OCI-LY7 (cell line): ENCODE measurements around the gene DNAH7. TPM values are rescaled to one million over a fixed set of nuclear protein-coding genes. Genes with fewer than 3 reads are reported as not detected.

Experiments
- BruUV-seq: library from RNA; stranded (reverse); fragments of 400-500 nt; replicated peaks from 2 replicates; lab custom pipeline; 2021; lab: Mats Ljungman, UMichigan
- CTCF ChIA-PET: fragments of 300-600 bp; sonication (Branson Sonifier 250); formaldehyde crosslinking; loops from one replicate; lab custom pipeline; 2022; ENCODE audit warnings: antibody characterized with exemption; ENCODE audit not compliant: unreplicated experiment; lab: Charles Lee
- POLR2A ChIA-PET: fragments of 300-600 bp; sonication (Branson Sonifier 250); formaldehyde crosslinking; loops from one replicate; lab custom pipeline; 2022; ENCODE audit warnings: antibody characterized with exemption; lab: Charles Lee
- DNase-seq: peaks from one replicate; pipeline ENCODE4 v3.0.0-alpha.2; 2015; ENCODE audit warnings: low spot score
- H2AFZ ChIP-seq: fragments of 200-600 bp; sonication (generic), shearing (Covaris generic); 2 replicates; pipeline ENCODE4 v1.6.1; 2014; ENCODE audit warnings: mild to moderate bottlenecking, antibody characterized with exemption, low read length, moderate library complexity
- H3K27ac ChIP-seq: fragments of 200-600 bp; sonication (generic); 2 replicates; pipeline ENCODE4 v1.5.1; 2014; ENCODE audit warnings: mixed run types, low read depth, mild to moderate bottlenecking, moderate library complexity, low read length, inconsistent platforms; ENCODE audit not compliant: poor library complexity, severe bottlenecking
- H3K36me3 ChIP-seq: fragments of 200-600 bp; sonication (generic); 2 replicates; pipeline ENCODE4 v1.6.1; 2014; ENCODE audit warnings: mild to moderate bottlenecking, antibody characterized with exemption, low read length, moderate library complexity, mixed read lengths; ENCODE audit not compliant: insufficient read depth
- H3K4me1 ChIP-seq: fragments of 200-600 bp; sonication (generic); 2 replicates; pipeline ENCODE4 v1.5.1; 2014; ENCODE audit warnings: mild to moderate bottlenecking, low read length; ENCODE audit not compliant: insufficient read depth, poor library complexity, severe bottlenecking
- H3K4me2 ChIP-seq: fragments of 200-600 bp; sonication (generic); 2 replicates; pipeline ENCODE4 v1.6.1; 2014; ENCODE audit warnings: mild to moderate bottlenecking, low read length
- H3K4me3 ChIP-seq: fragments of 200-600 bp; sonication (generic); 2 replicates; pipeline ENCODE4 v1.5.1; 2014; ENCODE audit warnings: mild to moderate bottlenecking, low read depth, low read length; ENCODE audit not compliant: poor library complexity, severe bottlenecking
- H3K79me2 ChIP-seq: fragments of 200-600 bp; sonication (generic); 2 replicates; pipeline ENCODE4 v1.6.1; 2016; ENCODE audit warnings: low read depth, mild to moderate bottlenecking, low read length, moderate library complexity, mixed read lengths; ENCODE audit not compliant: insufficient read depth
- H3K9me2 ChIP-seq: fragments of 200-600 bp; sonication (generic); 2 replicates; pipeline ENCODE4 v1.6.1; 2016; ENCODE audit warnings: mild to moderate bottlenecking, low read length, mixed read lengths; ENCODE audit not compliant: insufficient read depth
- H3K9me3 ChIP-seq: fragments of 200-600 bp; sonication (generic); 2 replicates; pipeline ENCODE4 v1.6.1; 2014; ENCODE audit warnings: mild to moderate bottlenecking, mixed run types, low read length, mixed read lengths
- H4K20me1 ChIP-seq: fragments of 200-600 bp; sonication (generic); 2 replicates; pipeline ENCODE4 v1.6.1; 2014; ENCODE audit warnings: mild to moderate bottlenecking, antibody characterized with exemption, low read length, moderate library complexity, mixed read lengths; ENCODE audit not compliant: insufficient read depth
- EZH2phosphoT487 ChIP-seq: fragments of 200-600 bp; sonication (generic); IDR thresholded peaks from 2 replicates; pipeline ENCODE4 v1.6.1; 2018; ENCODE audit warnings: low read depth, borderline replicate concordance, mild to moderate bottlenecking, mixed run types, antibody characterized with exemption, low read length, moderate library complexity, mixed read lengths
- intact Hi-C: fragments of 100-400 bp; cut with micrococcal nuclease; formaldehyde crosslinking; loops from one replicate; pipeline ENCODE4 v1.10.0; 2022; ENCODE audit not compliant: unreplicated experiment
- total RNA-seq, 2 experiments: library from RNA; depleted of rRNA in 1 of 2; stranded (reverse); fragments of >200 nt in 1 of 2; shearing (Covaris generic) in 1 of 2; gene quantifications; 2 replicates each; pipeline ENCODE4 v1.2.3, GENCODE V29; 2014 to 2022
- TF ChIP-seq, protein P1 (sequence below): fragments of 200-600 bp; sonication (generic); conservative IDR thresholded peaks from 2 replicates; pipeline ENCODE4 v1.5.1; 2014; ENCODE audit warnings: mild to moderate bottlenecking, antibody characterized with exemption, low read length, moderate library complexity, mixed read lengths

The DNAH7 gene
- total RNA-seq, 2 experiments from 2014 or later = not detected

DNA sequence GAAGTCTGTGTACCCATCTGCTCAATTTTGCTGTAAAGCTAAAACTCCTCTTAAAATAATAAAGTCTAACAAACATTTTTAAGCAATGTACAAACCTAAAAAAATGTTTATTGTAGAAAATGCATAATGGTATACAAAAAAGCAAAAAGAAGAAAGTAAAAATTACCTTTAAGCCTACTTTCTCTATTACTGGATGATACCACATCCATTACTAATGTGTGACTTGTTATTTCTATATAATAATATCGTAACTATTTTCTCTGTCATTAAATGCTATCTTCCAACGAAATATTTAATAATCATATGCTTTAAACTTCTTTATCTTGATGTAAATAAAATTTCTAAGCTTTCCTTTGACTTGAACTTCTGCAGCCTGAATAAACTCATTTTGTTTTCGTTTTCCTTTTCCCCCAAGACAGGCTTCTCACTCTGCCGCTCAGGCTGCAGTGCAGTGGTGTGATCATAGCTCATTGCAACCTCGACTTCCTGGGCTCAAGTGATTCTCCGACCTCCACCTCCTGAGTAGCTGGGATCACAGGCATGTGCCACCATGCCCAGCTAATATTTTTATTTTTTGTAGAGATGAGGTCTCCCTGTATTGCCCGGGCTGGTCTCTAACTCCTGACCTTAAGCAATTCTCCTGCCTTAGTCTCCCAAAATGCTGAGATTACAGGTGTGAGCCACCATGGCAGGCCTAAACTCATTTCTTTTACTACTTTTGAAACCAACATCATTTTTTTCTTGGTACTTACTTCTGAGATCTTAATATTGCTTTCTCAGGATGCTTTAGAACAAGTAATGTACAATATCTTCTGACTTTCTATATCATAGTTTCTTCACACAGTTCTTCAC is 18.1 kb upstream of the DNAH7 start:
- peak overlapping the region; percentile 48; the same call in 1 of the 2 replicates for H2AFZ ChIP-seq
- ChIA-PET CTCF (no interaction called here), POLR2A (interaction anchor here (0.6 to 1.2 kb wide), 3 partner anchors 14 to 301 kb away, joined by 3 to 5 read pairs (median 5); no protein-coding TSS in a partner anchor)
- no peaks in the 10 kb centered on the region for H4K20me1 ChIP-seq
- no TSS peak for BruUV-seq
- H3K9me2 ChIP-seq = no peaks in the 10 kb centered on the region
- no peak for DNase-seq
- no peaks in the 10 kb centered on the region for H3K79me2 ChIP-seq
- intact Hi-C loops = no loop called here
- no peak overlapping the region for H3K4me3 ChIP-seq
- H3K36me3 ChIP-seq = no peaks in the 10 kb centered on the region
- H3K4me2 ChIP-seq = no peak overlapping the region
- H3K9me3 ChIP-seq = no peaks in the 10 kb centered on the region
- TF ChIP-seq EZH2phosphoT487 = no peak
- TF ChIP-seq, protein P1, sequence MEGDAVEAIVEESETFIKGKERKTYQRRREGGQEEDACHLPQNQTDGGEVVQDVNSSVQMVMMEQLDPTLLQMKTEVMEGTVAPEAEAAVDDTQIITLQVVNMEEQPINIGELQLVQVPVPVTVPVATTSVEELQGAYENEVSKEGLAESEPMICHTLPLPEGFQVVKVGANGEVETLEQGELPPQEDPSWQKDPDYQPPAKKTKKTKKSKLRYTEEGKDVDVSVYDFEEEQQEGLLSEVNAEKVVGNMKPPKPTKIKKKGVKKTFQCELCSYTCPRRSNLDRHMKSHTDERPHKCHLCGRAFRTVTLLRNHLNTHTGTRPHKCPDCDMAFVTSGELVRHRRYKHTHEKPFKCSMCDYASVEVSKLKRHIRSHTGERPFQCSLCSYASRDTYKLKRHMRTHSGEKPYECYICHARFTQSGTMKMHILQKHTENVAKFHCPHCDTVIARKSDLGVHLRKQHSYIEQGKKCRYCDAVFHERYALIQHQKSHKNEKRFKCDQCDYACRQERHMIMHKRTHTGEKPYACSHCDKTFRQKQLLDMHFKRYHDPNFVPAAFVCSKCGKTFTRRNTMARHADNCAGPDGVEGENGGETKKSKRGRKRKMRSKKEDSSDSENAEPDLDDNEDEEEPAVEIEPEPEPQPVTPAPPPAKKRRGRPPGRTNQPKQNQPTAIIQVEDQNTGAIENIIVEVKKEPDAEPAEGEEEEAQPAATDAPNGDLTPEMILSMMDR = no peak
- no peak overlapping the region for H3K27ac ChIP-seq
- no peaks in the 10 kb centered on the region for H3K4me1 ChIP-seq

DNA sequence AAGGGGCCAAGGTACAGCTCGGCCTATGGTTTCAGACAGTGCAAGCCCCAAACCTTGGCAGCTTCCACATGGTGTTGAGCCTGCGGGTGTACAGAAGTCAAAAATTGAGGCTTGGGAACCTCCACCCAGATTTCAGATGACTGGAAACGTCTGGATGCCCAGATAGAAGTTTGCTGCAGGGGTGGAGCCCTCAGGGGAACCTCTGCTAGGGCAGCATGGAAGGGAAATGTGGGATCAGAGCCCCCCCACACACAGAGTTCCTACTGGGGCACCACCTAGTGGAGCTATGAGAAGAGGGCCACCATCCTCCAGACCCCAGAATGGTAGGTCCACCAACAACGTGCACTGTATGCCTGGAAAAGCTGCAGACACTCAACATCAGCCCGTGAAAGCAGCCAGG is 15.0 kb upstream of the DNAH7 start:
- Histone ChIP-seq H3K27ac (no peak overlapping the region), H3K4me1 (no peaks in the 10 kb centered on the region), H3K9me2 (no peaks in the 10 kb centered on the region), H3K4me3 (no peak overlapping the region), H3K9me3 (no peaks in the 10 kb centered on the region), H4K20me1 (no peaks in the 10 kb centered on the region), H2AFZ (no peak overlapping the region), H3K79me2 (no peaks in the 10 kb centered on the region), H3K36me3 (no peaks in the 10 kb centered on the region), H3K4me2 (no peak overlapping the region)
- TF ChIP-seq EZH2phosphoT487 = no peak
- TF ChIP-seq, protein P1 = no peak
- ChIA-PET CTCF (no interaction called here), POLR2A (no interaction called here)
- no peak for DNase-seq
- BruUV-seq = no TSS peak
- intact Hi-C loops = no loop called here

DNA sequence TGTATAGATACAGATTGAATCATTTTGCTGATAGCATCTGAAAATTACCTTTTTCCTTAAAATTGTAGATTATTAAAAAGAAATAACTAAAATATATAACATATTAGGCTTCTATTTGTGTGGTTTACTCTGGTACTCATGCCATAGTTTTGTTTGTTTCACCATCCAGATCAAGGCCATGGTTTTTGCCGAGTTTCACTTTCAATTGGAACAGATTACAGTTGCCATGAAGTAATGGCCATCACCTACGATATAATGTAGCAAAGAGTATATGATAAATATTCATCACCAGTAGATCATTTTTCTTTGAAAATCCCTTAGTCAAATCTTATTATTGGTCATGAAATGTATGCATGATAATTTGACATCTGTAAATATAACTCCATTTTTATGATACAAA is 11.9 kb upstream of the DNAH7 start:
- BruUV-seq = no TSS peak
- H3K36me3 ChIP-seq = no peaks in the 10 kb centered on the region
- H3K79me2 ChIP-seq = no peaks in the 10 kb centered on the region
- no peak for TF ChIP-seq EZH2phosphoT487
- TF ChIP-seq, protein P1 = no peak
- no peak overlapping the region for H3K4me2 ChIP-seq
- H4K20me1 ChIP-seq = no peaks in the 10 kb centered on the region
- intact Hi-C loops = no loop called here
- DNase-seq = no peak
- H3K4me1 ChIP-seq = peaks cover 5% of the 10 kb centered on the region
- ChIA-PET POLR2A (no interaction called here), CTCF (no interaction called here)
- no peak overlapping the region; the same call in 1 of the 2 replicates for H2AFZ ChIP-seq
- H3K9me2 ChIP-seq = no peaks in the 10 kb centered on the region
- H3K4me3 ChIP-seq = no peak overlapping the region
- no peak overlapping the region for H3K27ac ChIP-seq
- H3K9me3 ChIP-seq = no peaks in the 10 kb centered on the region
